Measurements from ENCODE around the gene SPAG9.

DNA sequence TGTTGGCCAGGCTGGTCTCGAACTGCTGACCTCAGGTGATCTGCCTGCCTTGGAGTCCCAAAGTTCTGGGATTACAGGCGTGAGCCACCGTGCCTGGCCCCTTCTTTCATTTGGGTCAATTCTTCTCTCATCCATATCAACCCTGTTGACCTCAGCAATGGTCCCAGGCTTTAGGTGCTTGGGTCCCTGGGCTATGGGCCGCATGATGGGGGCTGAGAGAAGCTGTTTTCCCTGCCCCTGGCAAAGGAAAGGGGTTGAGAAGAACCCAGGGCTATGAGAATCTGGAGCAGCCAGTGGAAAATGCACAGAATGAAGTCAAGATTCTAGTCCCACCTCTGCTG lies 164.3 kb downstream of the SPAG9 start:
- TF ChIP-seq POLR2A (IDR thresholded peaks at IDR 0.05): no peak
- TF ChIP-seq CTCF (IDR thresholded peaks at IDR 0.05): no peak
